Progenitor cell of endocrine pancreas (in vitro differentiated cells): ENCODE results near the gene RFC4. TPM values are rescaled to one million over a fixed set of nuclear protein-coding genes. Genes with fewer than 3 reads are reported as not detected.

Experiments
- DNase-seq: peaks from one replicate; pipeline ENCODE4 v3.0.0; 2021; ENCODE audit warnings: low spot score; ENCODE audit not compliant: unreplicated experiment
- H3K27ac Mint-ChIP-seq: 2 replicates; pipeline ENCODE4 v1.8.0; 2021; ENCODE audit warnings: mild to moderate bottlenecking, moderate library complexity, mixed read lengths
- H3K27me3 Mint-ChIP-seq: 2 replicates; pipeline ENCODE4 v1.8.0; 2021; ENCODE audit warnings: mixed read lengths
- H3K36me3 Mint-ChIP-seq: 2 replicates; pipeline ENCODE4 v1.8.0; 2022; ENCODE audit warnings: mixed read lengths; ENCODE audit not compliant: insufficient read depth
- H3K4me1 Mint-ChIP-seq: 2 replicates; pipeline ENCODE4 v1.8.0; 2021; ENCODE audit warnings: low read depth, mixed read lengths
- H3K4me3 Mint-ChIP-seq: 2 replicates; pipeline ENCODE4 v1.8.0; 2021; ENCODE audit warnings: low read depth, mild to moderate bottlenecking, moderate library complexity, mixed read lengths
- H3K9me3 Mint-ChIP-seq: 2 replicates; pipeline ENCODE4 v1.8.0; 2021; ENCODE audit warnings: low read depth, mixed read lengths
- total RNA-seq: library from RNA; stranded (reverse); gene quantifications from 2 replicates; pipeline ENCODE4 v1.2.1, GENCODE V29; 2021
- TF ChIP-seq, protein P1 (sequence below): fragments of 200-600 bp; sonication (generic); IDR thresholded peaks from one replicate; pipeline ENCODE4 v1.5.0; 2021; ENCODE audit warnings: antibody characterized with exemption, mild to moderate bottlenecking; ENCODE audit not compliant: unreplicated experiment

The RFC4 gene
- total RNA-seq, 1 donor from 2014 or later = 54.3 TPM

DNA sequence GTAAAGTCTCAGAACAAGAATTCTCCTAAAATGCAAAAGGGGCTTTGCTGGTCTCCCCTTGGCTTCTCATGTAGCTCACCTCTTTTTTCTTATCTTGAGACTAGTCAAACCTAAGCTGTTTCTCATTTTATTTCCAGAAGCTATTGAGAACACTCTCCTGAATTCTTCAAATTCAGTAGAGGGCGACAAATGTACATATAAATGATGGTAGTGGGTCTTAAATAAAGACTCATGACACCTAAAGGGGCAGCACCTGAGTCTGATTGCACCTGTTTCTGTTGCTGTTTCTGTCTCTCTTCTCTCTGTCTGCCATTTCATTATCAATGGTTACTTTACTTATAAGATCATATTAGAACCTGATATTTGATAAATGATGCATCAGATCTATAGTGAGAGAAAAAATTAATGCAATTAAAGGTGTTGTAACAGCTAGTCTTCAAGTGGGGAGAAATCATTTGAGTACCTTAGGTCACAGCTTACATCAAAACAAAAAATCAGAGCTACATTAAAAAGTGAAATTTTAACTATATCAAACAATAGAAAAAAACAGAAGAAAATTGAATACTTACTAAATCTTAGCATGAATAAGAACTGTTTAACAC lies 43.2 kb upstream of the RFC4 start:
- Mint-ChIP-seq H3K9me3 (no peaks in the 10 kb centered on the region), H3K4me3 (no peak overlapping the region), H3K27me3 (peaks cover 20% of the 10 kb centered on the region), H3K27ac (no peak overlapping the region), H3K4me1 (no peaks in the 10 kb centered on the region), H3K36me3 (no peaks in the 10 kb centered on the region)
- TF ChIP-seq, protein P1, sequence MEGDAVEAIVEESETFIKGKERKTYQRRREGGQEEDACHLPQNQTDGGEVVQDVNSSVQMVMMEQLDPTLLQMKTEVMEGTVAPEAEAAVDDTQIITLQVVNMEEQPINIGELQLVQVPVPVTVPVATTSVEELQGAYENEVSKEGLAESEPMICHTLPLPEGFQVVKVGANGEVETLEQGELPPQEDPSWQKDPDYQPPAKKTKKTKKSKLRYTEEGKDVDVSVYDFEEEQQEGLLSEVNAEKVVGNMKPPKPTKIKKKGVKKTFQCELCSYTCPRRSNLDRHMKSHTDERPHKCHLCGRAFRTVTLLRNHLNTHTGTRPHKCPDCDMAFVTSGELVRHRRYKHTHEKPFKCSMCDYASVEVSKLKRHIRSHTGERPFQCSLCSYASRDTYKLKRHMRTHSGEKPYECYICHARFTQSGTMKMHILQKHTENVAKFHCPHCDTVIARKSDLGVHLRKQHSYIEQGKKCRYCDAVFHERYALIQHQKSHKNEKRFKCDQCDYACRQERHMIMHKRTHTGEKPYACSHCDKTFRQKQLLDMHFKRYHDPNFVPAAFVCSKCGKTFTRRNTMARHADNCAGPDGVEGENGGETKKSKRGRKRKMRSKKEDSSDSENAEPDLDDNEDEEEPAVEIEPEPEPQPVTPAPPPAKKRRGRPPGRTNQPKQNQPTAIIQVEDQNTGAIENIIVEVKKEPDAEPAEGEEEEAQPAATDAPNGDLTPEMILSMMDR = peak; percentile 63
- DNase-seq = no peak

DNA sequence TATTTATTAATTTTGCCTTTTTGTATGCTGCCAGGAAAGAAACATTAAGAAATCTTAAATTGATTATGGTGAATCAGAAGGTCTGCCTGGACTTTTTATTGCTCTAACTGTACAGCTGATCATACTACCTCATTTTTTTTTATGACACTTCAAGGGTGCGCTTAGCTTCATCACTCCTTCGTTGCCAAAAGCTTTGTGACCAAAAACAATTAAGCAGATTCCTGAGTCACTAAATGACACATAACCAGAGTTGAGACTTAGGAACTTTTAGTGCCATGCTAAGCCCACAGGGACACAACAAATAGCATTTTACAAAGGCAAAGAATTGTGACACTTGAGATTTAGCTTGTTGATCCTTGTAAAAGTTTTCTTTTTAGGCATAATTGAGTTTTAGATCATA lies 41.2 kb upstream of the RFC4 start:
- no peak for DNase-seq
- H3K4me3 Mint-ChIP-seq = no peak overlapping the region
- H3K27ac Mint-ChIP-seq = no peak overlapping the region
- TF ChIP-seq, protein P1 = no peak
- no peaks in the 10 kb centered on the region for H3K36me3 Mint-ChIP-seq
- H3K4me1 Mint-ChIP-seq = peaks cover 7% of the 10 kb centered on the region
- H3K27me3 Mint-ChIP-seq = peaks cover 18% of the 10 kb centered on the region
- no peaks in the 10 kb centered on the region for H3K9me3 Mint-ChIP-seq

DNA sequence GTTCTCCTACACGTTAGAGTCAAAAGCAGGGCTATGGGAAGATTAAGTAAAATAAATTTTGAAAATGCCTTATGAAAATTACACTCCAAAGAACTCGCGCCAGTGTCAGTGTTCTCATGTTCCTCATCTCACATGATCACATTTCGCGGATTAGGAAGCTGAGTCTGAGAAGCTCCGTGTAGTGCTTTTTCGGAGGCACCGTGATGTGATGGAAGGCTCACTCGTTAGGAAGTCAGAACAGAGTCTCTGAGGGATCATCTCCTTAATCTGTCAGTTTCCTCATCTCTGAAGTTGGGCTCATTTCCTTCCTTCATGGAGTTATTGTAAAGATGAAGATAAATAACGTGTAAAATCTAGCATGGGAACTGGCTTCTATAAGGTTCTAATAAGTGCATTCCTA lies 39.5 kb upstream of the RFC4 start:
- Mint-ChIP-seq H3K27me3 (peaks cover 14% of the 10 kb centered on the region), H3K4me3 (no peak overlapping the region), H3K27ac (no peak overlapping the region), H3K36me3 (no peaks in the 10 kb centered on the region), H3K4me1 (peaks cover 14% of the 10 kb centered on the region), H3K9me3 (no peaks in the 10 kb centered on the region)
- TF ChIP-seq, protein P1 = no peak
- no peak for DNase-seq

DNA sequence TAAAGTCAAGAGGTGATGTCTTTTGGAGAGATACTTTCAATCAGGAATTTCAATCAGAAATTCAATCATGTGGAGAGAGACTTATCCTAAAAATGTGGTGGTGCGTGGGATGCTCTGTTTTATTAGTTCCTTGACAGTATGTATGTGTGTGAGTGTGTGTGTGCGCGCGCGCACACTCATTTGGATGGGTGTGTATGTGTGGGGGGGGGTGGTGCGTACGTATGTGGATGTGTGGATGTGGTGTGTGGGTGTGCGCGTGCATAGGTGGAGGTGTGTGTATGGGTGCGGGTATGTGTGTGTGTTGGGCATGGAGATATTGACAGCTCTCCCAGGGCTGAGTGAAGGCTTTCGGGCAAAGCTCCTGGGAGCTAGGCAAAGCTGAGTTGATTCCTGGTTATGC lies 38.6 kb upstream of the RFC4 start:
- TF ChIP-seq, protein P1 = no peak
- no peak overlapping the region for H3K27ac Mint-ChIP-seq
- no peak overlapping the region for H3K4me3 Mint-ChIP-seq
- peaks cover 14% of the 10 kb centered on the region for H3K27me3 Mint-ChIP-seq
- no peaks in the 10 kb centered on the region for H3K9me3 Mint-ChIP-seq
- no peak for DNase-seq
- peaks cover 14% of the 10 kb centered on the region for H3K4me1 Mint-ChIP-seq
- no peaks in the 10 kb centered on the region for H3K36me3 Mint-ChIP-seq

DNA sequence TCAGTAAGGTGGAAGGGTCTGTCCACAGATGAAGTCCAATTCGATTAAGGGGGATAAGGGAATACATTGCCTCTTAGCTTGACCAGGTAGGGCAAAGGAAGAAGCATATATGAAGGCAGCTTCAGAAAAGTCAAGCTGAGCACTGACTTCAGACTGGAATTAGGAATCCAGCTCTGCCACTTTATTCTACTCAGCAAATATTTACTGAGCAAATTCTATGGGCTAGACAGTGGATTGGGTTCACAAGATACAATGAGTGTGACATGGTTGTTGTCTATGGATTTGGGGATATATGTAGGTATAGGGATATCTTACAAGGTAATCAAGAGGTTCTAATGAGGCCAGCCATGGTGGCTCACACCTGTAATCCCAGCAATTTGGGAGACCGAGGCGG lies 36.8 kb upstream of the RFC4 start:
- no peak for DNase-seq
- Mint-ChIP-seq H3K4me3 (no peak overlapping the region), H3K27me3 (peaks cover 14% of the 10 kb centered on the region), H3K9me3 (no peaks in the 10 kb centered on the region), H3K36me3 (no peaks in the 10 kb centered on the region), H3K27ac (no peak overlapping the region), H3K4me1 (peaks cover 14% of the 10 kb centered on the region)
- TF ChIP-seq, protein P1 = no peak
